ENCODE data around the gene PCNX2. TPM values are rescaled to one million over a fixed set of nuclear protein-coding genes. Genes with fewer than 3 reads are reported as not detected.

Gene PCNX2
- total RNA-seq, 1 donor from 2014 or later = 25.5 TPM

DNA sequence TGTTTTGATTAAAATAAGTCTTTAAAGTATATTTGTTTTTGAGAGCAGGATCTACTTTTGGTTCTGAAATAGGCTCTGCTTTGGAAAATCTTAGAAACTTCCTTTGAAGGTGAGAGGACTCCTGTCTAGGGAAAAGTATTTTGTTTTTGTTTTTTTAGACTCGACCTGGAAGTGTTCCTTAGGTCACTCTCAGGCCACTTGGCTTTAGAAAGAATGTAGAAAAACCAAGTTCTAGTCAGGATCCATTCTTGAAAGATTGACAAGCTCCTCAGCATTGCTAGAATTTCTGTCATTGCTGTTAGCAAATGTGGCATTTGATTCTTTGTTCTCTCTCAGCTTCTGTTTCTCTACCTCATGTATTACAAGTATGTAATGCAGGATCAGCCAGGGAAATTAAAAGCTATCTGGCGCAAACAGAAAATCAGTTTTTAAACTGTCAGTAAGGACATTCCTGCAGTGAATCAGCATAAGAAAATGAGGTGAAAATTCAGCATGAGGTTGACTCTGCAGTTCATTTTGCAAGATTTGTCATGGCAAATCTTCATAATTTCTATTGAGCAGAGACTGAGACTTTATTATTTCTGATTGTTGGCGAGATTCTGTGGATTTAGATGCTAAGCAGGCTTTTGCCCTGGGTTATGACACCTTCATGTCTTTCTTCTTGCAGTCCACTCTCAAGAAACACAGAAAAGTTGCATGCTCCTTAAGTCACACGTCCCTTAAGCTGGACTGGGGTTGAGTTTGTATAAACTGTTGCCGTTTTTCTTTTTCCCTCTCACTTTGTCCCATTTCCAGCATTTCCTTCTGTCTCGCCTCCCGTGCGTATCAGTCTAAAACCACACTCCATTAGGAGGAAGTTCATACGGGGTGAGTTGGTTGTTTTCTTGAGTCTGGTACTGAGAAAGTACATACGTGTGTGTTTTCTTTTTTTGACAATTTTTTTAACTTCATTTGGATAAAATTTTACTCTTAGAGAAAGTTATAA lies 332.5 kb downstream of the PCNX2 start:
- no peak overlapping the region for H3K9ac ChIP-seq (ENCODE audit: low read length)
- H3K4me3 ChIP-seq (ENCODE audit: insufficient read depth, low read depth, low read length) = no peak overlapping the region

DNA sequence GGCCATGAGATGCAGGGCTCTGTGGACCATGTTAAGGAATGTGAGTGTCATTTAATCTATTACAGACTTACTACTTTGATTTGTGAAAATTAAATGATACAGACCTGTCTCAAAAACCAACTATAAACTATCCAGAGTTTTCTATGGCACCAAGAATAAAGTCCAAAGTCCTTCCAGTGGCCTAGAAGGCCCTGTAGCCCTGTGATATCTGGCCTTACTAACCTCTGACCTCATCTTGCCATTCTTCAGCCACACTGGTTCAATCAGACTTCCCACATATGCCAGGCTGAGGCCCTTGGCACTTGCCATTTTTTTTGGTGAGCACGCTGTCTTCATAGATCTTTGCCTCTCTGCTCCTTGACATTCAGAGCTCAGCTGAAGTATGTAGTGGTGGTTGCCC lies 337.5 kb downstream of the PCNX2 start:
- Mint-ChIP-seq H3K27ac (ENCODE audit: unreplicated experiment) (no peak overlapping the region), H3K4me3 (ENCODE audit: unreplicated experiment) (no peak overlapping the region), H3K27me3 (ENCODE audit: low read depth, unreplicated experiment) (no peaks in the 10 kb centered on the region), H3K36me3 (ENCODE audit: low read depth, unreplicated experiment) (peaks cover 23% of the 10 kb centered on the region), H3K9me3 (ENCODE audit: unreplicated experiment) (peaks cover 5% of the 10 kb centered on the region), H3K4me1 (ENCODE audit: low read depth, unreplicated experiment) (peaks cover 31% of the 10 kb centered on the region)
- Histone ChIP-seq H3K9me3 (ENCODE audit: insufficient read depth, low read depth, low read length) (peaks cover 2% of the 10 kb centered on the region), H3K4me2 (ENCODE audit: low read length) (no peak overlapping the region), H3K27ac (ENCODE audit: low read depth, low read length) (no peak overlapping the region), H3K9ac (ENCODE audit: low read length) (no peak overlapping the region), H3K27me3 (ENCODE audit: insufficient read depth, low read length) (no peaks in the 10 kb centered on the region), H3K79me2 (ENCODE audit: insufficient read depth, low read length) (peaks cover 17% of the 10 kb centered on the region), H3K4me1 (ENCODE audit: insufficient read depth, low read length) (peaks cover 13% of the 10 kb centered on the region), H2AFZ (ENCODE audit: low read depth, low read length) (no peak overlapping the region), H3K4me3 (ENCODE audit: insufficient read depth, low read depth, low read length) (no peak overlapping the region), H4K20me1 (ENCODE audit: insufficient read depth, low read length) (no peaks in the 10 kb centered on the region), H3K36me3 (ENCODE audit: insufficient read depth, low read length) (no peaks in the 10 kb centered on the region)
- TF ChIP-seq EZH2 (IDR thresholded peaks at IDR 0.05; ENCODE audit: insufficient read depth, low read length) = no peak
- TF ChIP-seq, protein P1, sequence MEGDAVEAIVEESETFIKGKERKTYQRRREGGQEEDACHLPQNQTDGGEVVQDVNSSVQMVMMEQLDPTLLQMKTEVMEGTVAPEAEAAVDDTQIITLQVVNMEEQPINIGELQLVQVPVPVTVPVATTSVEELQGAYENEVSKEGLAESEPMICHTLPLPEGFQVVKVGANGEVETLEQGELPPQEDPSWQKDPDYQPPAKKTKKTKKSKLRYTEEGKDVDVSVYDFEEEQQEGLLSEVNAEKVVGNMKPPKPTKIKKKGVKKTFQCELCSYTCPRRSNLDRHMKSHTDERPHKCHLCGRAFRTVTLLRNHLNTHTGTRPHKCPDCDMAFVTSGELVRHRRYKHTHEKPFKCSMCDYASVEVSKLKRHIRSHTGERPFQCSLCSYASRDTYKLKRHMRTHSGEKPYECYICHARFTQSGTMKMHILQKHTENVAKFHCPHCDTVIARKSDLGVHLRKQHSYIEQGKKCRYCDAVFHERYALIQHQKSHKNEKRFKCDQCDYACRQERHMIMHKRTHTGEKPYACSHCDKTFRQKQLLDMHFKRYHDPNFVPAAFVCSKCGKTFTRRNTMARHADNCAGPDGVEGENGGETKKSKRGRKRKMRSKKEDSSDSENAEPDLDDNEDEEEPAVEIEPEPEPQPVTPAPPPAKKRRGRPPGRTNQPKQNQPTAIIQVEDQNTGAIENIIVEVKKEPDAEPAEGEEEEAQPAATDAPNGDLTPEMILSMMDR (IDR thresholded peaks at IDR 0.05; ENCODE audit: insufficient read depth, low read depth, low read length) = no peak
- DNase-seq (ENCODE audit: low read depth) (no peak), FAIRE-seq (no peak)

More for the DNA sequence above, 332.5 kb downstream of the PCNX2 start:
- peaks cover 3% of the 10 kb centered on the region for H3K79me2 ChIP-seq (ENCODE audit: insufficient read depth, low read length)
- peaks cover 2% of the 10 kb centered on the region for H3K9me3 ChIP-seq (ENCODE audit: insufficient read depth, low read depth, low read length)
- no peak overlapping the region for H2AFZ ChIP-seq (ENCODE audit: low read depth, low read length)
- FAIRE-seq = peak; percentile 84
- Mint-ChIP-seq H3K4me3 (ENCODE audit: unreplicated experiment) (no peak overlapping the region), H3K27me3 (ENCODE audit: low read depth, unreplicated experiment) (no peaks in the 10 kb centered on the region), H3K4me1 (ENCODE audit: low read depth, unreplicated experiment) (peaks cover 13% of the 10 kb centered on the region), H3K36me3 (ENCODE audit: low read depth, unreplicated experiment) (peaks cover 21% of the 10 kb centered on the region), H3K27ac (ENCODE audit: unreplicated experiment) (peak overlapping the region; percentile 2), H3K9me3 (ENCODE audit: unreplicated experiment) (peaks cover 3% of the 10 kb centered on the region)
- H3K27me3 ChIP-seq (ENCODE audit: insufficient read depth, low read length) = no peaks in the 10 kb centered on the region
- H3K36me3 ChIP-seq (ENCODE audit: insufficient read depth, low read length) = no peaks in the 10 kb centered on the region
- DNase-seq (ENCODE audit: low read depth) = peak; percentile 68
- H3K4me1 ChIP-seq (ENCODE audit: insufficient read depth, low read length) = peaks cover 8% of the 10 kb centered on the region
- no peak overlapping the region for H3K27ac ChIP-seq (ENCODE audit: low read depth, low read length)
- peak overlapping the region; percentile 43 for H3K4me2 ChIP-seq (ENCODE audit: low read length)
- H4K20me1 ChIP-seq (ENCODE audit: insufficient read depth, low read length) = no peaks in the 10 kb centered on the region
- no peak for TF ChIP-seq EZH2 (IDR thresholded peaks at IDR 0.05; ENCODE audit: insufficient read depth, low read length)
- TF ChIP-seq, protein P1 (IDR thresholded peaks at IDR 0.05; ENCODE audit: insufficient read depth, low read depth, low read length) = no peak

Data from astrocyte (in vitro differentiated cells and primary cell).